Esophagus muscularis mucosa (tissue), 4 donors: ENCODE results near the gene F7. TPM values are rescaled to one million over a fixed set of nuclear protein-coding genes. Genes with fewer than 3 reads are reported as not detected.
"Not testable (repeated sequence)": the region's sequence is repeated elsewhere in the genome, so short reads cannot be mapped to it uniquely, and the experiment has no call there.

ENCODE experiments used
- DNase-seq: peaks from one replicate; pipeline ENCODE4 v3.0.0-alpha.2; 2017; ENCODE audit errors: extremely low spot score
- H3K27ac ChIP-seq, 4 donors: fragments of 200-600 bp; sonication (generic); replicated peaks in 1 of 4; 1 replicate in 3 of 4; 2 replicates in 1 of 4; pipeline ENCODE4 v1.5.1; 2016 to 2019; ENCODE audit warnings: mild to moderate bottlenecking in 1 of 4
- H3K27me3 ChIP-seq, 4 donors: fragments of 200-600 bp; sonication (generic); one replicate each; pipeline versions ENCODE4 v1.5.1 to v1.6.0; 2016 to 2019
- H3K36me3 ChIP-seq, 4 donors: fragments of 200-600 bp; sonication (generic); one replicate each; pipeline ENCODE4 v1.5.1; 2016 to 2019
- H3K4me1 ChIP-seq, 4 donors: fragments of 200-600 bp; sonication (generic); one replicate each; pipeline ENCODE4 v1.5.1; 2016 to 2019
- H3K4me3 ChIP-seq, 4 donors: fragments of 200-600 bp; sonication (generic); 1 replicate in 2 of 4; 2 replicates in 2 of 4; pipeline ENCODE4 v1.5.1; 2016 to 2019; ENCODE audit warnings: mild to moderate bottlenecking in 4 of 4, moderate library complexity in 1 of 4
- H3K9me3 ChIP-seq, 4 donors: fragments of 200-600 bp; sonication (generic); 1 replicate in 3 of 4; 2 replicates in 1 of 4; pipeline ENCODE4 v1.5.1; 2016 to 2019
- EP300 ChIP-seq: sonication (generic); formaldehyde crosslinking; IDR thresholded peaks from one replicate; pipeline ENCODE4 v1.6.1; 2017; ENCODE audit warnings: antibody characterized with exemption
- POLR2A ChIP-seq: fragments of 450-650 bp; IDR thresholded peaks from one replicate; pipeline ENCODE4 v1.6.1; 2017; ENCODE audit warnings: antibody characterized with exemption, moderate library complexity, mild to moderate bottlenecking, low read depth
- POLR2AphosphoS5 ChIP-seq, 2 donors: sonication (generic); formaldehyde crosslinking; IDR thresholded peaks; one replicate each; pipeline ENCODE4 v1.6.1; 2017; ENCODE audit warnings: antibody characterized with exemption in 2 of 2
- WGBS: methylation state at CpG from one replicate; pipeline ENCODE4 v1.1.5; 2018; 5-methylcytosine and 5-hydroxymethylcytosine counted together
- intact Hi-C: fragments of 100-400 bp; cut with DNase I; formaldehyde crosslinking; loops from one replicate; pipeline ENCODE4 v1.15.1; 2023
- total RNA-seq, 4 donors: library from RNA; depleted of rRNA; stranded (reverse); fragments of >200 nt; gene quantifications; one replicate each; pipeline versions ENCODE4 v1.1.0 to v1.2.1, GENCODE V29; 2016
- TF ChIP-seq, protein P1 (sequence below), 3 experiments: fragments of 200-600 bp in 2 of 3; fragments of 450-650 bp in 1 of 3; sonication (generic) in 2 of 3; IDR thresholded peaks; one replicate each; pipeline ENCODE4 v1.5.1; 2017 to 2019; ENCODE audit warnings: antibody characterized with exemption in 3 of 3, mild to moderate bottlenecking in 2 of 3, moderate library complexity in 1 of 3

F7 gene
- total RNA-seq, 4 donors from 2014 or later = 0.66 to 1.6 TPM; not detected in 2

DNA sequence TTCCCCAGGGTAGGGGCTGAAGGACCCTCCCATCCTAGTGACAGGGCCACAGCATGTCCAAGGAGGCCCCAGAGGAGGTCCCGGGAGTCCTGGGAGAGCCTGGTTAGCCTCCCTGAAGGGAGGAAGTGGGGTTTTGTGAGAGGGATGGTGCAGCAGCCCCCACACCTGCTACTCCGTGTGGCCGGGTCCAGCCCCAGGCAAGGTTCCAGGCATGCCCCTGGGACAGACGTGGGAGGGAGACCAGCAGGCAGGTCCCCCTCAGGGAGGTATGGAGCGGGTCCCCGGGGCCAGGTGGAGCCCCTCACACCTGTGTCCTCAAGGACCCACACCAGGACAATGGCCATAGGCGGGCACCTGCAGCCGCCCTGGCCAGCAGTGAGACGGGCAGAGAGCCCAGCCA lies 1.9 kb upstream of the F7 start:
- H3K9me3 ChIP-seq = no peaks in the 10 kb centered on the region
- H3K4me1 ChIP-seq = no peaks in the 10 kb centered on the region
- H3K36me3 ChIP-seq = peaks cover 0 to under 1% (median 0%) of the 10 kb centered on the region in 4 donors
- 83% methylated on average over 1 of the region's 9 CpGs for WGBS
- H3K27ac ChIP-seq = no peak overlapping the region
- intact Hi-C loops = no loop called here
- no peak for DNase-seq
- peaks cover 0 to 27% (median 0%) of the 10 kb centered on the region in 4 donors for H3K27me3 ChIP-seq
- no peak for TF ChIP-seq POLR2A
- TF ChIP-seq POLR2AphosphoS5 (IDR thresholded peaks at IDR 0.05) = no peak
- TF ChIP-seq, protein P1, sequence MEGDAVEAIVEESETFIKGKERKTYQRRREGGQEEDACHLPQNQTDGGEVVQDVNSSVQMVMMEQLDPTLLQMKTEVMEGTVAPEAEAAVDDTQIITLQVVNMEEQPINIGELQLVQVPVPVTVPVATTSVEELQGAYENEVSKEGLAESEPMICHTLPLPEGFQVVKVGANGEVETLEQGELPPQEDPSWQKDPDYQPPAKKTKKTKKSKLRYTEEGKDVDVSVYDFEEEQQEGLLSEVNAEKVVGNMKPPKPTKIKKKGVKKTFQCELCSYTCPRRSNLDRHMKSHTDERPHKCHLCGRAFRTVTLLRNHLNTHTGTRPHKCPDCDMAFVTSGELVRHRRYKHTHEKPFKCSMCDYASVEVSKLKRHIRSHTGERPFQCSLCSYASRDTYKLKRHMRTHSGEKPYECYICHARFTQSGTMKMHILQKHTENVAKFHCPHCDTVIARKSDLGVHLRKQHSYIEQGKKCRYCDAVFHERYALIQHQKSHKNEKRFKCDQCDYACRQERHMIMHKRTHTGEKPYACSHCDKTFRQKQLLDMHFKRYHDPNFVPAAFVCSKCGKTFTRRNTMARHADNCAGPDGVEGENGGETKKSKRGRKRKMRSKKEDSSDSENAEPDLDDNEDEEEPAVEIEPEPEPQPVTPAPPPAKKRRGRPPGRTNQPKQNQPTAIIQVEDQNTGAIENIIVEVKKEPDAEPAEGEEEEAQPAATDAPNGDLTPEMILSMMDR (IDR thresholded peaks at IDR 0.05) = no peak
- no peak for TF ChIP-seq EP300
- no peak overlapping the region for H3K4me3 ChIP-seq

DNA sequence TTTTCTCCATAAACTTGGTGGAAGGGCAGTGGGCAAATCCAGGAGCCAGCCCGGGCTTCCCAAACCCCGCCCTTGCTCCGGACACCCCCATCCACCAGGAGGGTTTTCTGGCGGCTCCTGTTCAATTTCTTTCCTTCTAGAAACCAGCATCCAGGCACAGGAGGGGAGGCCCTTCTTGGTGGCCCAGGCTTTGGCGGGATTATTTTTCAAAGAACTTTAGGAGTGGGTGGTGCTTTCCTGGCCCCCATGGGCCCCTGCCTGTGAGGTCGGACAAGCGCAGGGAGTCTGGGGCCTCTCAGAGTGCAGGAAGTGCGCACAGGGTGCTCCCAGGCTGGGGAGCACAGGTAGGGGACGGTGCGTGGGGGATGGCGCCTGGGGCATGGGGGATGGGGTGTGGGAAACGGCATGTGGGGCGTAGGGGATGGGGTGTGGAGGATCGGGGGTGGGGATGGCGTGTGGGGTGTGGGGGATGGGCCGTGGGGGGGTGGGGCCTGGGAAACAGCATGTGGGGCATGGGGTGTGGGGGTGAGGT lies 396 bp downstream of the F7 start:
- no peak for DNase-seq
- peaks cover 6 to 48% (median 18%) of the 10 kb centered on the region in 4 donors for H3K27me3 ChIP-seq
- intact Hi-C loops = no loop called here
- H3K4me1 ChIP-seq = peaks cover 12 to 19% (median 17%) of the 10 kb centered on the region in 4 donors
- H3K36me3 ChIP-seq = no peaks in the 10 kb centered on the region
- H3K27ac ChIP-seq = no peak overlapping the region
- TF ChIP-seq POLR2A (no peak), POLR2AphosphoS5 (IDR thresholded peaks at IDR 0.05) (no peak), EP300 (no peak)
- TF ChIP-seq, protein P1 (IDR thresholded peaks at IDR 0.05) = no peak
- H3K4me3 ChIP-seq = no peak overlapping the region
- H3K9me3 ChIP-seq = no peaks in the 10 kb centered on the region
- 59% methylated on average over 5 of the region's 16 CpGs for WGBS

DNA sequence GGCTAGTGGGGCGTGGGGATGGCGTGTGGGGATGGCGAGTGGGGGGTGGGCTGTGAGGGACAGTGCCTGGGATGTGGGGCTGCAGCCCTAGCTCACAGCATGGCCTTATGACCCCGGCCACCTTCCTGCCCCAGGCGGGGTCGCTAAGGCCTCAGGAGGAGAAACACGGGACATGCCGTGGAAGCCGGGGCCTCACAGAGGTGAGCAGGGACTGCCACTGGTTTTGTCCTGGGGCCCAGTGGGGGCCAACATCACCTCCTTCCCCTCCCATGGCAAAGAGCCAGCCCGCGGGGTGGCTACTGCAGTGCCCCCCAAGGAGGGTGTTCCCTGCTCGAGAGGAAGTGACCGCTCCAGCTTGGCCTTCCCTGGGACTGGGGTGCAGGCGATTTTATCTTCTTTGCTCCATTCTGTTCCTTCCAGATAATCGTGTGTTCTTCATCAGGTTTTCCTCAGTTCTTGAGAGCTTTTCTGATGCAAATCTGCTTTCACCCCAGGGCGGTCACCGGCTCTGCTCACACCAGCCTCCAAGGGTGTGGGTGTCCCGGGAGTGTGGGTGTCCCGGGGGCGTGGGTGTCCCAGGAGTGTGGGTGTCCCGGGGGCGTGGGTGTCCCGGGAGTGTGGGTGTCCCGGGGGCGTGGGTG lies 1.2 kb downstream of the F7 start:
- H3K9me3 ChIP-seq = no peaks in the 10 kb centered on the region
- H3K4me3 ChIP-seq = no peak overlapping the region
- no peak for DNase-seq
- no peaks in the 10 kb centered on the region for H3K36me3 ChIP-seq
- TF ChIP-seq, protein P1 (IDR thresholded peaks at IDR 0.05) = no peak
- TF ChIP-seq POLR2A (no peak), EP300 (no peak), POLR2AphosphoS5 (IDR thresholded peaks at IDR 0.05) (no peak)
- H3K27me3 ChIP-seq = peaks cover 6 to 53% (median 19%) of the 10 kb centered on the region in 4 donors
- H3K27ac ChIP-seq = no peak overlapping the region
- 78% methylated on average over 15 of the region's 25 CpGs for WGBS
- peaks cover 12 to 20% (median 18%) of the 10 kb centered on the region in 4 donors for H3K4me1 ChIP-seq
- intact Hi-C loops = no loop called here

DNA sequence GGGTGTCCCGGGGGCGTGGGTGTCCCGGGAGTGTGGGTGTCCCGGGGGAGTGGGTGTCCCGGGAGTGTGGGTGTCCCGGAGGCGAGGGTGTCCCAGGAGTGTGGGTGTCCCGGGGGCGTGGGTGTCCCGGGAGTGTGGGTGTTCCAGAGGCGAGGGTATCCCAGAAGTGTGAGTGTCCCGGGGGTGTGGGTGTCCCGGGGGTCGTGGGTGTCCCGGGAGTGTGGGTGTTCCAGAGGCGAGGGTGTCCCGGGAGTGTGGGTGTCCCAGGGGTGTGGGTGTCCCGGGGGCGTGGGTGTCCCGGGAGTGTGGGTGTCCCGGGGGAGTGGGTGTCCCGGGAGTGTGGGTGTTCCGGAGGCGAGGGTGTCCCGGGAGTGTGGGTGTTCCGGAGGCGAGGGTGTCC lies 2.9 kb downstream of the F7 start:
- H3K4me3 ChIP-seq, H3K27ac ChIP-seq, intact Hi-C loops, DNase-seq, H3K36me3 ChIP-seq, H3K9me3 ChIP-seq: not testable (repeated sequence)
- peaks cover 6 to 55% (median 19%) of the 10 kb centered on the region in 4 donors for H3K27me3 ChIP-seq
- WGBS = 96% methylated on average over 11 of the region's 27 CpGs
- peaks cover 12 to 20% (median 18%) of the 10 kb centered on the region in 4 donors for H3K4me1 ChIP-seq

DNA sequence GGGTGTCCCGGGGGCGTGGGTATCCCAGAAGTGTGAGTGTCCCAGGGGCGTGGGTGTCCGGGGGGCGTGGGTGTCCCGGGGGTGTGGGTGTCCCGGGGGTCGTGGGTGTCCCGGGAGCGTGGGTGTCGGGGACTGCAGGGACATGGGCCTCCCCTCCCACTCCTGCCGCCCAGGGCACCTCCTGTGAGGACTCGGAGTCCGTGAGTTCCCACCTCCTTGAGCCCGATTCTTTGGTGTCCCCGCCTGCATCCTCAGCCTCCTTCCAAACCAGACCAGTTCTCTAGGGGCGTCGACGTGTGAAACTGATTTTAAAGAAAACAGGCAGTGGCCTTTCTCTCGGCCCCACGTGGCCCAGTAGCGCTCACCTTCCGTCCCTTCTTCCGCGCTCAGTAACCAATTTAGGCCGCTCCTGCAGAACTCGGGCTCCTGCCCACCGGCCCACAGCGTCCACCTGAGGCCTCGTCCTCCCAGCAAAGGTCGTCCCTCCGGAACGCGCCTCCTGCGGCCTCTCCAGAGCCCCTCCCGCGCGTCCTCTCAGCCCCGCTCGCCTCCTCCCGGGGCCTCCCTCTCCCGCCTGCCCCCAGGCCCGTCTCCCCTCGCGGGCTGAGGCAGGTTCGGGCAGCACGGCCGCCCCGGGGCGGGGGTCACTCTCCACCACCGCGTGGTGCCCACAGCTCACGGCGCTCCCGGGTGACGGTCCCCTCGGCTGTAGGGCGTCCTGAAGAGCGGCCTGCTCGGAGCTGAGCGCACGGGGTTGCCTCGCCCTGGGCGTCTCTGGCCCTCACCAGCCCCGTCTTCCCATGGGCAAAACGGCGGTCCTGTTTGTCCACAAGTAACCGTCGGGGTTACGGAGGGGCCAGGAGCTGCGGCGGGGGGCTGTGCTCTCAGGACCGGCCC lies 3.8 kb downstream of the F7 start:
- Histone ChIP-seq H3K4me1 (peaks cover 12 to 20% (median 18%) of the 10 kb centered on the region in 4 donors), H3K9me3 (no peaks in the 10 kb centered on the region), H3K4me3 (peak overlapping the region; percentile 48 to 54 (median 51)), H3K36me3 (no peaks in the 10 kb centered on the region), H3K27ac (no peak overlapping the region), H3K27me3 (peaks cover 6 to 47% (median 19%) of the 10 kb centered on the region in 4 donors)
- no peak for TF ChIP-seq POLR2AphosphoS5 (IDR thresholded peaks at IDR 0.05)
- no peak for TF ChIP-seq EP300
- TF ChIP-seq POLR2A = no peak
- TF ChIP-seq, protein P1 (IDR thresholded peaks at IDR 0.05) = no peak
- 47% methylated on average over 43 of the region's 73 CpGs for WGBS
- no peak for DNase-seq
- intact Hi-C loops = no loop called here
